CD1c-positive myeloid dendritic cell (primary cell): ENCODE results near the gene RNF149.

Experiments
- DNase-seq: peaks from one replicate; pipeline ENCODE4 v3.0.0-alpha.2; 2016; ENCODE audit errors: extremely low spot score

RNF149 gene

GRCh38 chr2:101296371-101296770, 12.1 kb downstream of the RNF149 start:
- DNase-seq: no peak

- no peak for DNase-seq
These were observed 12.6 kb downstream of the RNF149 start for GRCh38 chr2:101295895-101296294.

GRCh38 chr2:101294861-101295260, 13.6 kb downstream of the RNF149 start:
- no peak for DNase-seq

GRCh38 chr2:101293544-101293943, 15.0 kb downstream of the RNF149 start:
- DNase-seq: no peak

GRCh38 chr2:101291973-101292372, 16.5 kb downstream of the RNF149 start:
- no peak for DNase-seq

GRCh38 chr2:101290711-101291110, 17.8 kb downstream of the RNF149 start:
- DNase-seq: no peak

GRCh38 chr2:101287303-101287702, 21.2 kb downstream of the RNF149 start:
- no peak for DNase-seq

- DNase-seq: no peak
These were observed 21.8 kb downstream of the RNF149 start for GRCh38 chr2:101286684-101287083.

GRCh38 chr2:101282980-101283379, 25.5 kb downstream of the RNF149 start:
- DNase-seq: no peak

- DNase-seq: no peak
These were observed 27.0 kb downstream of the RNF149 start for GRCh38 chr2:101281482-101281881.

- no peak for DNase-seq
These were observed 29.6 kb downstream of the RNF149 start for GRCh38 chr2:101278925-101279324.

- no peak for DNase-seq
These were observed 31.4 kb downstream of the RNF149 start for GRCh38 chr2:101277111-101277510.

GRCh38 chr2:101274142-101274541, 34.4 kb downstream of the RNF149 start:
- no peak for DNase-seq

- DNase-seq: no peak
These were observed 35.4 kb downstream of the RNF149 start for GRCh38 chr2:101273056-101273455.

GRCh38 chr2:101272045-101272784, 36.3 kb downstream of the RNF149 start:
- no peak for DNase-seq

- no peak for DNase-seq
These were observed 37.7 kb downstream of the RNF149 start for GRCh38 chr2:101270700-101271259.

GRCh38 chr2:101267671-101268656, 40.5 kb downstream of the RNF149 start:
- no peak for DNase-seq

- DNase-seq: no peak
These were observed 42.5 kb downstream of the RNF149 start for GRCh38 chr2:101265893-101266499.

- DNase-seq: no peak
These were observed 44.1 kb downstream of the RNF149 start for GRCh38 chr2:101264360-101264939.

GRCh38 chr2:101263377-101263800, 45.1 kb downstream of the RNF149 start:
- DNase-seq: no peak

- no peak for DNase-seq
These were observed 46.4 kb downstream of the RNF149 start for GRCh38 chr2:101262142-101262541.

GRCh38 chr2:101258804-101259203, 49.7 kb downstream of the RNF149 start:
- DNase-seq: no peak
